Natural killer cell (primary cell): ENCODE data around the gene FUOM. TPM values are rescaled to one million over a fixed set of nuclear protein-coding genes. Genes with fewer than 3 reads are reported as not detected.
"Not testable (repeated sequence)": the region's sequence is repeated elsewhere in the genome, so short reads cannot be mapped to it uniquely, and the experiment has no call there.

Source experiments
- ATAC-seq, 3 donors: fragments of 150-1000 bp in 2 of 3; fragments of 200-7000 bp in 1 of 3; cut with Tn5 transposase; 1 replicate in 1 of 3; 2 replicates in 2 of 3; pipeline ENCODE4 v1.10.0; 2021; ENCODE audit warnings: mild to moderate bottlenecking in 2 of 3, moderate library complexity in 2 of 3
- DNase-seq, 2 donors: peaks; one replicate each; pipeline versions ENCODE4 v3.0.0 to v3.0.0-alpha.2; 2013 to 2021; ENCODE audit warnings: mixed read lengths in 1 of 2
- H3K27ac ChIP-seq: one replicate; pipeline ENCODE4 v1.5.1; 2013; ENCODE audit warnings: mild to moderate bottlenecking, low read length
- H3K27me3 ChIP-seq: one replicate; pipeline ENCODE4 v1.6.1; 2013; ENCODE audit warnings: low read length; ENCODE audit not compliant: control insufficient read depth, insufficient read depth
- H3K36me3 ChIP-seq: one replicate; pipeline ENCODE4 v1.6.1; 2013; ENCODE audit warnings: low read length; ENCODE audit not compliant: control insufficient read depth, insufficient read depth
- H3K4me1 ChIP-seq: one replicate; pipeline ENCODE4 v1.6.1; 2013; ENCODE audit warnings: low read length; ENCODE audit not compliant: control insufficient read depth, insufficient read depth
- H3K4me3 ChIP-seq: one replicate; pipeline ENCODE4 v1.5.1; 2013; ENCODE audit warnings: low read length
- H3K9me3 ChIP-seq: one replicate; pipeline ENCODE4 v1.6.1; 2013; ENCODE audit warnings: low read length; ENCODE audit not compliant: control insufficient read depth, insufficient read depth
- H3K27ac Mint-ChIP-seq, 2 donors: one replicate each; pipeline ENCODE4 v1.8.0; 2022; ENCODE audit warnings: mild to moderate bottlenecking in 2 of 2, mixed read lengths in 2 of 2, moderate library complexity in 1 of 2
- H3K27me3 Mint-ChIP-seq, 2 donors: one replicate each; pipeline ENCODE4 v1.8.0; 2022; ENCODE audit warnings: low read depth in 2 of 2, mixed read lengths in 2 of 2
- H3K36me3 Mint-ChIP-seq: one replicate; pipeline ENCODE4 v1.8.0; 2022; ENCODE audit warnings: mixed read lengths
- H3K4me1 Mint-ChIP-seq, 2 donors: one replicate each; pipeline ENCODE4 v1.8.0; 2022; ENCODE audit warnings: mixed read lengths in 2 of 2
- H3K4me3 Mint-ChIP-seq: one replicate; pipeline ENCODE4 v1.8.0; 2022; ENCODE audit warnings: mild to moderate bottlenecking, moderate library complexity, mixed read lengths
- H3K9me3 Mint-ChIP-seq, 2 donors: one replicate each; pipeline ENCODE4 v1.8.0; 2022; ENCODE audit warnings: mixed read lengths in 2 of 2
- WGBS: methylation state at CpG from one replicate; pipeline ENCODE4 v1.1.7; 2013; ENCODE audit warnings: missing lambda C conversion rate; ENCODE audit not compliant: insufficient coverage; 5-methylcytosine and 5-hydroxymethylcytosine counted together
- intact Hi-C: fragments of 100-400 bp; cut with micrococcal nuclease; formaldehyde crosslinking; loops from one replicate; pipeline ENCODE4 v1.14.2; 2022
- total RNA-seq, 4 donors: library from RNA; stranded (reverse); fragments of 120-200 nt in 1 of 4; gene quantifications; one replicate each; pipeline versions ENCODE4 v1.2.3 to v1.2.4, GENCODE V29; 2013 to 2022
- TF ChIP-seq, protein P1 (sequence below): fragments of 200-600 bp; IDR thresholded peaks from one replicate; pipeline ENCODE4 v1.8.0; 2022; ENCODE audit warnings: antibody characterized with exemption

FUOM gene
- total RNA-seq, 3 donors from 2014 or later (not counting 1 experiment from before 2014, with no cell fraction given) = 7.6 to 9.5 (median 7.9) TPM

DNA sequence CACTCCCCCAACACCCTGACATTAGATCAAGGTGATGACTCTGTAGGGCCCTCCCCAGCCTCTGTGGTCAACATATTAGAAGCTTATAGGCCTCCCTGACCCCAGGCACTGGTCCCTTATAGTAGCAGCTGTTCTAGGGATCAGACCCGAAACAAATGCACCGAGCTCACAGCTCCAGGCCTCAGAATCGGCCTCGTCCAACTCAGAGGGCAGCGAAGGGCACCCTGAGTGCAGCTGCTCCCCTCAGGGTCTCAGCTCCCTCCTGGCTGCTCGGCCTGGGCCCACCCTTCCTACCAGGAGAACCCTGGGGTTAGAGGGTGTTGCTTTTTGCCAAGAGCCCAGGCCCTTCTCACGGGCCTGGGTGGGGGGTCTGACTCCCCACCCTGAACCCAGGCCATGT lies 10.3 kb upstream of the FUOM start:
- H3K27ac ChIP-seq = no peak overlapping the region
- peaks cover 8% of the 10 kb centered on the region for H3K4me1 ChIP-seq
- intact Hi-C loops = no loop called here
- H3K4me3 ChIP-seq = no peak overlapping the region
- H3K27me3 Mint-ChIP-seq = no peaks in the 10 kb centered on the region
- no peak for DNase-seq
- H3K4me1 Mint-ChIP-seq = peaks cover 0 to 3% of the 10 kb centered on the region in 2 donors
- H3K9me3 Mint-ChIP-seq = no peaks in the 10 kb centered on the region
- H3K36me3 Mint-ChIP-seq = no peaks in the 10 kb centered on the region
- H3K9me3 ChIP-seq = no peaks in the 10 kb centered on the region
- H3K27ac Mint-ChIP-seq = no peak overlapping the region
- WGBS = 94% methylated on average over 7 of the region's 7 CpGs
- H3K27me3 ChIP-seq = no peaks in the 10 kb centered on the region
- TF ChIP-seq, protein P1, sequence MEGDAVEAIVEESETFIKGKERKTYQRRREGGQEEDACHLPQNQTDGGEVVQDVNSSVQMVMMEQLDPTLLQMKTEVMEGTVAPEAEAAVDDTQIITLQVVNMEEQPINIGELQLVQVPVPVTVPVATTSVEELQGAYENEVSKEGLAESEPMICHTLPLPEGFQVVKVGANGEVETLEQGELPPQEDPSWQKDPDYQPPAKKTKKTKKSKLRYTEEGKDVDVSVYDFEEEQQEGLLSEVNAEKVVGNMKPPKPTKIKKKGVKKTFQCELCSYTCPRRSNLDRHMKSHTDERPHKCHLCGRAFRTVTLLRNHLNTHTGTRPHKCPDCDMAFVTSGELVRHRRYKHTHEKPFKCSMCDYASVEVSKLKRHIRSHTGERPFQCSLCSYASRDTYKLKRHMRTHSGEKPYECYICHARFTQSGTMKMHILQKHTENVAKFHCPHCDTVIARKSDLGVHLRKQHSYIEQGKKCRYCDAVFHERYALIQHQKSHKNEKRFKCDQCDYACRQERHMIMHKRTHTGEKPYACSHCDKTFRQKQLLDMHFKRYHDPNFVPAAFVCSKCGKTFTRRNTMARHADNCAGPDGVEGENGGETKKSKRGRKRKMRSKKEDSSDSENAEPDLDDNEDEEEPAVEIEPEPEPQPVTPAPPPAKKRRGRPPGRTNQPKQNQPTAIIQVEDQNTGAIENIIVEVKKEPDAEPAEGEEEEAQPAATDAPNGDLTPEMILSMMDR = no peak
- no peak overlapping the region for H3K4me3 Mint-ChIP-seq
- peaks cover 44% of the 10 kb centered on the region for H3K36me3 ChIP-seq
- ATAC-seq = no peak

DNA sequence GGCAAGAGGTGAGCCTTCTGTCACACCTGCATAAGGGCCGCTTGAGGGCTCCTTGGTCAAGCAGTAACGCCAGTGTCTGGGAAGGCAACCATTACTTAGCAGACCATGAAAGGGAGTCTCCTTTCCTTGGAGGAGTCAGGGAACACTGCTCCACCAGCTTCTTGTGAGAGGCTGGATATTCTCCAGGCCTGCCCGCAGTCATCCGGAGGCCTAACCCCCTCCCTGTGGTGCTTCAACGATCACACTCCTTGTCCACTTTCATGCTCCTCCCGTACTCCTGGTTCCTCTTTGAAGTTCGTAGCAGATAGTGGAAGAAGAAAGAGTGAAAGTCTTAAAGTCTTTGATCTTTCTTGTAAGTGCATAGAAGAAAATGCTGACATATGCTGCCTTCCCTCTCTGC lies 9.6 kb upstream of the FUOM start:
- H3K4me3 Mint-ChIP-seq, H3K27me3 Mint-ChIP-seq, H3K9me3 ChIP-seq, intact Hi-C loops, ATAC-seq, H3K4me1 ChIP-seq, H3K27ac ChIP-seq, H3K4me1 Mint-ChIP-seq, H3K4me3 ChIP-seq, DNase-seq, H3K9me3 Mint-ChIP-seq, H3K36me3 Mint-ChIP-seq, H3K27me3 ChIP-seq, H3K27ac Mint-ChIP-seq: not testable (repeated sequence)
- WGBS = 80% methylated on average over 1 of the region's 7 CpGs
- peaks cover 44% of the 10 kb centered on the region for H3K36me3 ChIP-seq

DNA sequence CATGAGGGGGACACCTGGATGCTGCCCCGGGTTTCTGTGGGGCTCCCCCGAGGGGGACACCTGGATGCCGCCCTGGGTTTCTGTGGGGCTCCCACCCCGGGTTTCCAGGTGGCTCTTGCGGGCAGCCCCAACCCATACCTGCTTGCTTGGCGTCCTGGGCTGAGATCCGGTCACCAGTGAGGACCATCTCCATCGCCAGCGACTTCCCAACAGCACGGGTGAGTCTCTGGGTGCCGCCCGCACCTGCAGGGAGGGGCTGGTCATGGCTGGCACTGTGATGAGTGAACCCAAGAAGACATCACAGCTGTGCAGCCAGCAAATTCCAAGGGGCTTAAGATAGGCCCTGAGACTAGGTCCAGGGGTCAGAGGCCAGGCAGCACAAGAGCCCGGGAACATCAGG lies 8.9 kb upstream of the FUOM start:
- no peak overlapping the region for H3K4me3 ChIP-seq
- ATAC-seq (no peak), DNase-seq (no peak)
- 96% methylated on average over 13 of the region's 13 CpGs for WGBS
- peaks cover 44% of the 10 kb centered on the region for H3K36me3 ChIP-seq
- Mint-ChIP-seq H3K4me1 (no peaks in the 10 kb centered on the region), H3K27ac (no peak overlapping the region), H3K9me3 (no peaks in the 10 kb centered on the region), H3K36me3 (no peaks in the 10 kb centered on the region), H3K4me3 (no peak overlapping the region), H3K27me3 (no peaks in the 10 kb centered on the region)
- H3K9me3 ChIP-seq = no peaks in the 10 kb centered on the region
- H3K4me1 ChIP-seq = no peaks in the 10 kb centered on the region
- TF ChIP-seq, protein P1 = no peak
- no peak overlapping the region for H3K27ac ChIP-seq
- no peaks in the 10 kb centered on the region for H3K27me3 ChIP-seq
- intact Hi-C loops = no loop called here

DNA sequence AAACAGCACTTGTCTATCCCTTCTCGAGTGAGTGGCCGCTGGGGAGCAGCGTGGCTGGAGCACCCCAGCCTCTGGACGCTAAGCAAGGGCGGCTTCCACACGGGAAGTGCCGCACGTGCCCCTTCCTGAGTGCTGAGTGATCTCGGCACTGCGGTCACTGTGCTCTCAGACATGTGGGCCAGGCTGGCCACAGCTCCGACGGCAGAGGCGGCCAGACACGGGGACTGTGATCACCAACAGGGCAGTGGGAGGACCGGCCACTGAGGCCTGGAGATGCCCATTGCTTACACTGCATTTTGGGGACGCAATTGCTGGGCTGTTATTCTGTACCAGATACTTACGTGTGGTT lies 8.3 kb upstream of the FUOM start:
- Mint-ChIP-seq H3K4me3 (no peak overlapping the region), H3K36me3 (no peaks in the 10 kb centered on the region), H3K27ac (no peak overlapping the region), H3K9me3 (no peaks in the 10 kb centered on the region), H3K27me3 (no peaks in the 10 kb centered on the region), H3K4me1 (no peaks in the 10 kb centered on the region)
- H3K36me3 ChIP-seq = peaks cover 44% of the 10 kb centered on the region
- ATAC-seq (no peak), DNase-seq (no peak)
- WGBS = 91% methylated on average over 17 of the region's 17 CpGs
- H3K27ac ChIP-seq = no peak overlapping the region
- intact Hi-C loops = no loop called here
- TF ChIP-seq, protein P1 = no peak
- H3K4me3 ChIP-seq = no peak overlapping the region
- H3K27me3 ChIP-seq = no peaks in the 10 kb centered on the region
- no peaks in the 10 kb centered on the region for H3K9me3 ChIP-seq
- no peaks in the 10 kb centered on the region for H3K4me1 ChIP-seq
